K562 (cell line): ENCODE results near the gene NLRP9.

Source experiments
- BRF1 ChIP-seq: IDR thresholded peaks from 3 replicates; pipeline ENCODE4 v1.6.1; 2011; ENCODE audit warnings: borderline replicate concordance, mild to moderate bottlenecking; ENCODE audit not compliant: insufficient read length; ENCODE audit errors: extremely low read depth
- NR2C2 ChIP-seq, 2 experiments: fragments of 200-800 bp in 1 of 2; sonication (Bioruptor generic) in 1 of 2; sonication (generic) in 1 of 2; formaldehyde crosslinking in 1 of 2; IDR thresholded peaks; 2 replicates each; pipeline versions ENCODE4 v1.6.1 to v1.8.0; 2016 to 2022; ENCODE audit warnings: mild to moderate bottlenecking in 1 of 2, missing compliant biosample characterization in 1 of 2, missing genetic modification characterization in 1 of 2, missing genetic modification reagents in 1 of 2
- PHB2 ChIP-seq: fragments of 450-650 bp; IDR thresholded peaks from 2 replicates; pipeline ENCODE4 v1.6.1; 2017; ENCODE audit warnings: low read depth
- PML ChIP-seq: IDR thresholded peaks from 2 replicates; pipeline ENCODE4 v1.6.1; 2012; ENCODE audit warnings: low read length, inconsistent platforms
- POLR2AphosphoS5 ChIP-seq: IDR thresholded peaks from 2 replicates; pipeline ENCODE4 v1.6.1; 2011; ENCODE audit warnings: mild to moderate bottlenecking, low read depth, low read length, moderate library complexity; ENCODE audit not compliant: control insufficient read depth, insufficient read depth

- TF ChIP-seq PHB2 (no peak), POLR2AphosphoS5 (no peak), BRF1 (no peak), PML (no peak), NR2C2 (CRISPR knock-in tag; IDR thresholded peaks at IDR 0.05) (no peak), NR2C2 (tag; IDR thresholded peaks at IDR 0.05) (no peak)
These were observed 39.0 kb downstream of the NLRP9 start for GRCh38 chr19:55699221-55699620.
